A673 (cell line): Measurements from ENCODE around the gene MTCH1. TPM values are rescaled to one million over a fixed set of nuclear protein-coding genes. Genes with fewer than 3 reads are reported as not detected.

Experiments
- BruUV-seq: library from RNA; stranded (reverse); fragments of 400-500 nt; replicated peaks from 2 replicates; lab custom pipeline; 2021; lab: Mats Ljungman, UMichigan
- CTCF ChIA-PET: fragments of 300-600 bp; sonication (Branson Sonifier 250); formaldehyde crosslinking; loops from one replicate; lab custom pipeline; 2022; ENCODE audit warnings: antibody characterized with exemption; lab: Charles Lee
- POLR2A ChIA-PET: fragments of 300-600 bp; sonication (Branson Sonifier 250); formaldehyde crosslinking; loops from one replicate; lab custom pipeline; 2022; ENCODE audit warnings: antibody characterized with exemption; ENCODE audit not compliant: low non-redundant PET; lab: Charles Lee
- DNase-seq: peaks from one replicate; pipeline ENCODE4 v3.0.0-alpha.2; 2015; ENCODE audit warnings: low spot score
- H3K27ac ChIP-seq: fragments of 200-600 bp; sonication (generic); 2 replicates; pipeline ENCODE4 v1.5.1; 2016; ENCODE audit warnings: mixed run types, low read depth, mild to moderate bottlenecking, mixed read lengths, antibody characterized with exemption, low read length; ENCODE audit not compliant: poor library complexity, severe bottlenecking
- H3K27me3 ChIP-seq: fragments of 200-600 bp; sonication (generic); replicated peaks from 2 replicates; pipeline ENCODE4 v1.6.1; 2017; ENCODE audit warnings: mixed run types, low read depth, mild to moderate bottlenecking, mixed read lengths, antibody characterized with exemption, low read length; ENCODE audit not compliant: insufficient read depth, poor library complexity
- H3K36me3 ChIP-seq: fragments of 200-600 bp; sonication (generic); 2 replicates; pipeline ENCODE4 v1.6.1; 2016; ENCODE audit warnings: mixed run types, mild to moderate bottlenecking, mixed read lengths, antibody characterized with exemption, low read length; ENCODE audit not compliant: insufficient read depth, poor library complexity, severe bottlenecking
- H3K4me1 ChIP-seq: fragments of 200-600 bp; sonication (generic); 2 replicates; pipeline ENCODE4 v1.6.1; 2017; ENCODE audit warnings: mixed run types, mild to moderate bottlenecking, mixed read lengths, antibody characterized with exemption, low read length; ENCODE audit not compliant: insufficient read depth, poor library complexity, severe bottlenecking
- H3K4me3 ChIP-seq: fragments of 200-600 bp; sonication (generic); 2 replicates; pipeline ENCODE4 v1.5.1; 2016; ENCODE audit warnings: low read depth, mixed run types, mild to moderate bottlenecking, mixed read lengths, low read length; ENCODE audit not compliant: poor library complexity, severe bottlenecking
- H3K9me3 ChIP-seq: fragments of 200-600 bp; sonication (generic); 2 replicates; pipeline ENCODE4 v1.6.1; 2016; ENCODE audit warnings: mixed run types, low read depth, mild to moderate bottlenecking, mixed read lengths, antibody characterized with exemption, low read length; ENCODE audit not compliant: poor library complexity, severe bottlenecking
- CTCF ChIP-seq: fragments of 300-800, 200-600 bp; sonication (generic); conservative IDR thresholded peaks from 2 replicates; pipeline ENCODE4 v1.5.1; 2017; ENCODE audit warnings: low read depth, mild to moderate bottlenecking, antibody characterized with exemption, low read length, moderate library complexity, mixed read lengths
- EZH2 ChIP-seq: fragments of 200-600 bp; sonication (generic); IDR thresholded peaks from 2 replicates; pipeline ENCODE4 v1.6.1; 2017; ENCODE audit warnings: borderline replicate concordance, low read depth, mild to moderate bottlenecking, mixed read lengths, antibody characterized with exemption, low read length; ENCODE audit not compliant: poor library complexity, severe bottlenecking
- intact Hi-C: fragments of 100-400 bp; cut with micrococcal nuclease; formaldehyde crosslinking; loops from one replicate; pipeline ENCODE4 v1.10.0; 2022; ENCODE audit not compliant: unreplicated experiment
- total RNA-seq: library from RNA; stranded (reverse); gene quantifications from 2 replicates; pipeline ENCODE4 v1.2.3, GENCODE V29; 2021

The MTCH1 gene
- total RNA-seq, 1 experiment from 2014 or later, result 242 TPM

DNA sequence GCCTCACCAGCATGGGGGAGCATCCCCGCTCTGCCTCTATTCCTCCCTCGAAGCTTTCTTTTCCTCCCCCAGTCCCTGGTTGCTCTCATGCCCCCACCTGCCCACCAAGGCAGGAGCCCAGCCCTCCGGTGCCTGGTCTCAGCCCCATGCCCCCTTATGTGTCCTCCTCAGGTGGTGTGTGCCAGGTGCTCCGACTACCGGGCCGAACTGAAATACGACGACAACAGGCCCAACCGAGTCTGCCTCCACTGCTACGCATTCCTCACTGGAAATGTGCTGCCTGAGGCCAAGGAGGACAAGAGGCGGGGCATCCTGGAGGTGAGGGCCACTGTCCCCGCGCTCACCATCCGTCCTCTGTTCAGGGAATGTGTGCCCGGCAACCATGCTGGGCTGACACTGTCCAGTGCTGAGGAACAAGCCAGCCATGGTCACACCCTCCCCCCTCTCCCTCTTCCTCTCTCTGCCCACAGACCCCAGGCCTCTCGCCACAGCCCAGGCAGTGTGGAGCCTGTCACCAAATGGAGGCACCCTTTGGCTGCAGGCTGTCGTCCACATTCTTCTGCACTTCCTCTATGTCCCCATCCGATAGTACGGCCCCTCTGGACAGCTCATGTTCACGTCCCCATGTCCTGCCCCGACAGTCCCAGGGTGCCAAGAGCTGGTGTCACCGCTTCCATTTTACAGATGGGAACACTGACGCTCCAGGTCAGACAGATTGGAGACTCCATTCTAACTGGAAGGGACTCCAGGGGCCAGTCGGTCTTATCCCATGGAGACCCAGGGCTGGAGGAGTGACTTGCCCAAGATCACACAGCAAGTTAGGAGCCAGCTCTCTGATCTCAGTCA lies 39.8 kb upstream of the MTCH1 start:
- intact Hi-C loops, result no loop called here
- CTCF ChIA-PET, result interaction anchor here (0.7 to 1.1 kb wide), 2 partner anchors 183 to 185 kb away, joined by 4 to 5 read pairs; no protein-coding TSS in a partner anchor

DNA sequence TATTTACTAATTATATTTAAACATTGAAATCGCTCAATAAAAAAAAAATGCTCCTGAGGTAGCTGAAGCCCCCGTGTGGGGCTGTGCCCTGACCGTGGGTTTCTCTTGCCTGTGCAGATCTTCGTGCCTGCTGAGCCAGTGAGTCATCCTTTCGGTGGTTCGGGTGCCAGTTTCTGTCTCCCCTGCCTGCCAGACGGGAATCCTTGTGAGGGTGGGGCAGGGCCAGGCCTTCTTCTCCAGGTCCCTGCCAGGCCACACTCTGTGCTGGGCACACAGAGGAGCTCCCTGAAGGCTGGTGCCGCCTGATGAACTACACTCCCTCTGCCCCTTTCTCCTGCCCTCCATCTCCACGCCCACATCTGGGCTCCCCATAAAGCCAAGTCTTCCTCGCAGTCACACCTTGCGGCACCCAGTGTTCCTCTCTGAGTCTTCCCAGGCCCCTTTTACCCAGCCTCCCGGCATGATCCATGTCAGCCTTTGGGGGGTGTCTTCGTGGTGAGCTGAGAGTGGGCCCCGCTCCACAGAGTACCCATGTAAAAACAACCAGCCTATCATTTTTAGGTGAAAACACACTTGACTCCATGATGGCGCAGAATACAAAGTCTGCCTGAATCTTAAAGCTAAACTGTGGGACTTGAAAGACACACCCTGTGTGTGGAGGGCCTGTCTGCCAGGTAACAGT lies 38.8 kb upstream of the MTCH1 start:
- intact Hi-C loops, result no loop called here
- no peaks in the 10 kb centered on the region for H3K9me3 ChIP-seq
- ChIA-PET POLR2A (no interaction called here), CTCF (no interaction called here)
- no peaks in the 10 kb centered on the region for H3K36me3 ChIP-seq
- no peaks in the 10 kb centered on the region for H3K4me1 ChIP-seq
- TF ChIP-seq CTCF (no peak), EZH2 (no peak)
- BruUV-seq, result no TSS peak
- peak; percentile 27 for DNase-seq
- no peaks in the 10 kb centered on the region for H3K27me3 ChIP-seq
- H3K4me3 ChIP-seq, result no peak overlapping the region
- H3K27ac ChIP-seq, result no peak overlapping the region

More for the DNA sequence above, 39.8 kb upstream of the MTCH1 start:
- no peaks in the 10 kb centered on the region for H3K27me3 ChIP-seq
- no peak overlapping the region for H3K4me3 ChIP-seq
- DNase-seq, result no peak
- H3K9me3 ChIP-seq, result no peaks in the 10 kb centered on the region
- H3K36me3 ChIP-seq, result no peaks in the 10 kb centered on the region
- no peak overlapping the region for H3K27ac ChIP-seq
- H3K4me1 ChIP-seq, result no peaks in the 10 kb centered on the region
- TF ChIP-seq CTCF, result no peak
- no peak for TF ChIP-seq EZH2
- POLR2A ChIA-PET, result no interaction called here
- no TSS peak for BruUV-seq

GRCh38 chr6:37022135-37022863 lies 36.3 kb upstream of the MTCH1 start:
- POLR2A ChIA-PET, result no interaction called here
- intact Hi-C loops, result no loop called here

More at GRCh38 chr6:37022135-37022863, 36.3 kb upstream of the MTCH1 start:
- CTCF ChIA-PET, result interaction anchor here (1.2 kb wide), 2 partner anchors 186 to 188 kb away, joined by 5 to 10 read pairs; no protein-coding TSS in a partner anchor
- TF ChIP-seq EZH2 (no peak), CTCF (no peak)
- no peaks in the 10 kb centered on the region for H3K4me1 ChIP-seq
- H3K4me3 ChIP-seq, result no peak overlapping the region
- H3K27ac ChIP-seq, result no peak overlapping the region
- BruUV-seq, result no TSS peak
- no peak for DNase-seq
- H3K36me3 ChIP-seq, result no peaks in the 10 kb centered on the region
- H3K9me3 ChIP-seq, result no peaks in the 10 kb centered on the region
- H3K27me3 ChIP-seq, result no peaks in the 10 kb centered on the region
